ENCODE data around the gene KRTAP12-4.

- TF ChIP-seq EZH2 (IDR thresholded peaks at IDR 0.05; ENCODE audit: borderline replicate concordance, insufficient read depth, low read length, poor library complexity, severe bottlenecking) (no peak), CTCF (IDR thresholded peaks at IDR 0.05; ENCODE audit: poor library complexity, severe bottlenecking) (no peak), TAF1 (IDR thresholded peaks at IDR 0.05; ENCODE audit: low read depth) (no peak), RAD21 (conservative IDR thresholded peaks at IDR 0.05) (no peak), POLR2AphosphoS5 (IDR thresholded peaks at IDR 0.05) (no peak)
Observed at GRCh38 chr21:44636209-44637017, 18.0 kb downstream of the KRTAP12-4 start.

Measured in neural cell (in vitro differentiated cells).